Skin epidermis (tissue), 12 donors: Measurements from ENCODE around the gene LRP2.

Experiments used
- H3K27ac ChIP-seq, 21 experiments: fragments of 200-600 bp; sonication (generic) in 11 of 21; one replicate each; pipeline ENCODE4 v1.5.0; 2020; ENCODE audit warnings: mild to moderate bottlenecking in 3 of 21, inconsistent platforms in 2 of 21, moderate library complexity in 2 of 21
- H3K4me3 ChIP-seq, 7 experiments: fragments of 200-600 bp; sonication (generic) in 2 of 7; one replicate each; pipeline ENCODE4 v1.5.0; 2020; ENCODE audit warnings: inconsistent platforms in 2 of 7, mild to moderate bottlenecking in 2 of 7, moderate library complexity in 1 of 7

The LRP2 gene

DNA sequence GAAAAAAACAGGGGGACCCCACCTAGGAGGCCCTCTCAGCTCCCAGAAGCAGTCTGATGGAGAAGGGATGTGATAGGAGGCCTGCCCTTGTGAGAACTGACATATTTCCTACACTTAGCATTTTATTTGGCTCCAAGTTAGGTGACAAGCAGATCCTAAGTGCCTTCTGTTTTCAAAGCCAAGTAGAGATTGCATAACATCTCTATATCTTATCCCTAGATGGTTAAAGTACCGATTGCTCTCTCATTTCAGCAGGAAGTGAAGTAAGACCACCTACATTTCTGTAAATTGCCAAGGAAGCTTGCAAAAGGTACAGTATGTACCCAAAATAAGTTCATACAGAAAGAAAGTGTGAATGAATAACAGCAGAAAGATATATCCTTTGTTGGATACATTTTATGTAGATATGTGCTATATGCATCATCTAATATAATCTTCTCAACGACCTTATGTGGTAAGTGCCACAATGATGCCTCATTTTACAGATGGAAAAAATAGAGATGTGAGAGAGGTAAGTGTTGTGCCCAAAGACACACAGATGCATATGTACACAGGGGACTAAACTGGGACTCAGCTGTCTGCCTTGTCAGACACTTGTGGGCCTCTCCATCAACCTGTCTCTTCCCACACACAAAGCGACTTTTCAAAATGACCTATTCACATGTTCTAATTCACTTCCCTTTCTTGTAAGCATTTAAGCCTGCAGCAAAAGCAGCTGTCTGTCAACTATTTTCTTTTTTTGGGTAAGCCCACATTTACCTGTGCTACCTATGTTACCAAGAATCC is 254.0 kb downstream of the LRP2 start:
- Histone ChIP-seq H3K4me3 (no peak overlapping the region), H3K27ac (peak overlapping the region in 2 of 21 experiments; percentile 75 to 78)

DNA sequence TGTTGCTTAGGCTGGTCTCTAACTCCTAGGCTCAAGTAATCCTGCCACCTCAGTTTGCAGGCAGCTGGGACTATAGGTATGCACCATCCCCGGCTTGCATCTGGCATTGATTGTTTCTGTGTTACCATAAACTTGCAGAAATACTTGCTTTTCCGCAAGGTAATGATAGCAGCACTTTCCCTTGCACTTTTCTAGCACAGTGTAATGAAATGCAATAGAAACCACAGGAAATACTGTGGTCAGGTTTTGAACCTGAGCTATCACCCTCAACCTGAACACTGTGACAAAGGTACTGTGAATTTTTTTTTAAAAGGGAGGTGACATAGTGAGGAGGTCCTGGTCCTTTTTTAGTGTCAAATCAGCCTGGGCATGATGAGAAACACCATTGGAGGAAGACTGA is 254.7 kb downstream of the LRP2 start:
- H3K4me3 ChIP-seq, result no peak overlapping the region
- H3K27ac ChIP-seq, result peak overlapping the region in 2 of 21 experiments; percentile 75 to 78

DNA sequence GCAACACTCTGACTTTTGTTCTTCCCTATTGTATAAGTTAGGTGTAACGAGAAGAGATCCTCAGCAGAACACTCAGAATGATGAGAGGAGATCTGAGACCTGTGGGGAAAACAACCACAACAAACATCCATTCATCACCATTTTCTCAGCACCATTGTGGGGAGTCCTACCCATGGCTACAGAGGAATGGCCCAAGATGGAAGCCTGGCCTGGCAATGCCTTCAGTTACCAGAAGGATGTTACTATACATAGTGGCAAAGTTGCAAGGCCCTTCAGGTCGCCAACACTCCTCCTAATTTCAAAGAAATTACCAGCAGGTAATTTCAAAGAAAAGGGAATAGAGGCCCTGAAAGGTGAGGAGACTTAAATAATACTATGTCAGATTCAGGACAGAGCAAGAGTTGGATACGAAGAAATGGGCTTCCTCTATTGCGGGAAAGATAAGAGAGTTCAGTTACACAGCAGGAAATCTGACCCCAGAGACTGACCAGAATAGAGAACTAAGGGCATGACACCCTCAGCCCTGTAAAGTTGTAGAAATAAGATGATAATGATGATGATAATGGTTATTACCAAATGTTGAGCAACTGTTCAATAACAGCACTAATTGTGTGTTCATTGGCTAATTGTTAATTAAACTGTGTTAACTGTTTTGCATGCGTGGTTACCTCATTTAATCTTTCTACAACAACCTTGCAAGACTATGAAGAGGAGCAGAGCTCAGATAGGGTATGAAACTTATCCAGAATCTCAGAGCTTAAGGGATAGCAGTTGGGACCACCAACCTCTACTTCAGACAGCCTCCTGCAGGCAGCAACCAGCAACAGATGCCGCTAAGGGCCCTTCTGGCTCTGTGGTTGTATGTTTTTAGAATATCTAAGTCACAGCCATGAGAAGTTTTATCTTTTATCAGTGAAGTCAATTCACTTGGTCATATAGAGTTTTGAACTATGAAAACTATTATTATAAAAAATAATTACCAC is 255.5 kb downstream of the LRP2 start:
- Histone ChIP-seq H3K4me3 (no peak overlapping the region), H3K27ac (peak overlapping the region in 3 of 21 experiments; percentile 11 to 78 (median 61))

DNA sequence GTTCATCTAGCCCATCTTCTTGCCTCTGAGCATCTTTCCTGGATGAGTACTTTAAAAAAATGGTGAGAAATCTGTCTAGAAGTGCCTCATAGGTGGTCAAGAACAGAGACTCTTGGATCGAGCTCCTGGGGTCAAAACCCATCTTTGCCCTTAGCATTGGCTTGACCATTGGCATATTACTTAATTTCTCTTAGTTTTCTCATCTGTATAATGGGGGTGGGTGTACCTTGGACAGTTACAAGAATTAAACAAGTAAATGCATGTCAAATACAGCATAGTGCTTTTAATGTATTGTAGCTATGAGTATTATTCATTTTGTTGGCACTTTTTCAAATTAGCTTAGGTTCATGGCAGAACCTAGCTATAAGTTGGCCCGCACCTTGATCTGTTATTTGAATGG is 256.2 kb downstream of the LRP2 start:
- H3K27ac ChIP-seq, result peak overlapping the region in 2 of 21 experiments; percentile 46 to 78
- no peak overlapping the region for H3K4me3 ChIP-seq

DNA sequence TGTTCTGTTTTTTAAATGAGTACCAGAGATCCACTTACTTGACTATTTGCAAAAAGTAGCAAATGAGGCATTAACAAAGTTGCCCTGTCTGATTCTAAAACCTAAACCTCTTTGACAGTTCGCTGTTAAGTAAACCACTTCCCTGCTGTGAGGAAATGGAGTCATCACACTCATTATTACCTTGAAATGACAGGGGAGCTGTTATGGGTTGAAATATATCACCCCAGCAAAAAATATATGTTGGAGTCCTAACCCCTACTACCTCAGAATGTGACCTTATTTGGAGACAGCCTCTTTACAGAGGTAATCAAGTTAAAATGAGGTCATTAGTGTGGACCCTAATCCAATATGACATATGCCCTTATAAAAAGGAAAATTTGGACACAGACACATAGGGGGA is 256.9 kb downstream of the LRP2 start:
- Histone ChIP-seq H3K4me3 (no peak overlapping the region), H3K27ac (peak overlapping the region in 2 of 21 experiments; percentile 46 to 78)

DNA sequence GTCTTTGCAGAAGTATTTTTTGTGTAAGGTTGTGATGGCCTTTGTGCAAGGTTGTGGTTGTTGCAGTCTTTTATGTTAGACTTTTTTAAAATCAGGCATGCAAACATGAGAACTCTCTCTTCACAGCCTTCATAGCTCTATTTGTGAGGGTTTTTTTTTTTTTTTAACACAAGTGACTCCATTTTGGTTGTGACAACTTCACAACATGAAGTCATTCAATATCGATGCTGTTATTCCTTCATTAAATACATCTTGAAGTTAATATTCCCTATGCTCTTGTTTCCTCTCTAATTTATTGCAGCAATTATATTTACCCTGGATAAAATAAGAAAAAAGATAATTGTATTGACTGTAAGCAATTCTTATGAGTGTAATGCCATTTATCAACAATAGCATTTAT is 257.5 kb downstream of the LRP2 start:
- H3K4me3 ChIP-seq, result no peak overlapping the region
- H3K27ac ChIP-seq, result peak overlapping the region in 1 of 21 experiments; percentile 78

DNA sequence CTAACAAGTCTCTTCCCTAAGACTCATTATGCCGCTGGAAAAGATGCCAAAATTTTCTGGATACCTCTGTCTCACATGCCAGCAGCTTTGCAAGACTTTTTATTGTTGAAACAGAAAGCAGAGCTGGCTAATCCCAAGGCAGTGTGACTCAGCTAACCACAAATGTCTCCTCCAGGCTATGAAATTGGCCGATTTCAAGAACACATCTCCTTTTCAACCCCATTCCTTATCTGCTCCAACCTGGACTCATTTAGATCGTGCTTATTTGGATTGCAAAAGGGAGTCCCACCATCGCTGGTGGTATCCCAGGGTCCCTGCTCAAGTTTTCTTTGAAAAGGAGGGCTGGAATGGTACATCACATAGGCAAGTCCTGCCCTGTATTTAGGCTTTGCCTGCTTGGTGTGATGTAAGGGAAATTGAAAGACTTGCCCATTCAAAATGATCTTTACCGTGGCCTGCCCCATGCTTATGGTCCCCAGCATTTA is 266.7 kb downstream of the LRP2 start:
- Histone ChIP-seq H3K4me3 (no peak overlapping the region), H3K27ac (peak overlapping the region in 1 of 21 experiments; percentile 64)

DNA sequence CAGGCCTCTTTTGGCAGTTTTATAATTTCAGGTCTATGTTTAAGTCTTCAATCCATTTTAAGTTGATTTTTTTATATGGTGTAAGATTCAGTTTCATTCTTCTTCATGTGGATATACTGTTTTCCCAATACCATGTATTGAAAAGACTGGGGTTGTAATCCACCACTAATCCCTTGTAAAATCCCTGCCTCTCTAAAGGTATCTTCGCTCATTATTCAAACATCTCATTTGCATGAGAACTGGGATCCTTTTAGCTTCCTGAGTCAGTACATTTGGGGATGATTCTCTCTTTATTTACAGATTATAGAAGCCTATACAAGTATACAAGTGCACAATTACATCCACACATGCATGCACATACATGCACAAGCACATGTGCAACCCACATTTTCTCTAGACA is 267.7 kb downstream of the LRP2 start:
- Histone ChIP-seq H3K27ac (peak overlapping the region in 1 of 21 experiments; percentile 64), H3K4me3 (no peak overlapping the region)

DNA sequence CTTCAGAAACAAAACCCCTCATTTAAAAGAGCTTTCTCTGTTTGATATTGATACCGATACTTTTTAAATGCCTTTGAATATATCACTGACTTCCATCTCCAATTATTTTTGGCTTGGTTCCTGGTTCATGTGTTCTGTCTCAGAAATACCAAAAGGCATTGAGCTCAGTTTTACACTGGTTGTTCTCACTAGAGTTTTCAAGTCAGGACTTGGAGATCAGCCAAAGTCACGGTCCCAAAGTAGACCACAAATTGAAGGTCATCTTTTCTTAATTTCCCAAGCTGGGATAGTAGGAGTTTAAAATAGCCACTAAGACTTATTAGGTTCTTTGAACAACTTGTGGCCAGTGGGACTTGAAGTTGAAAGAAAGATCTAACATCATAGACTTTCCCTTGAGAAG is 268.8 kb downstream of the LRP2 start:
- Histone ChIP-seq H3K27ac (no peak overlapping the region), H3K4me3 (no peak overlapping the region)

DNA sequence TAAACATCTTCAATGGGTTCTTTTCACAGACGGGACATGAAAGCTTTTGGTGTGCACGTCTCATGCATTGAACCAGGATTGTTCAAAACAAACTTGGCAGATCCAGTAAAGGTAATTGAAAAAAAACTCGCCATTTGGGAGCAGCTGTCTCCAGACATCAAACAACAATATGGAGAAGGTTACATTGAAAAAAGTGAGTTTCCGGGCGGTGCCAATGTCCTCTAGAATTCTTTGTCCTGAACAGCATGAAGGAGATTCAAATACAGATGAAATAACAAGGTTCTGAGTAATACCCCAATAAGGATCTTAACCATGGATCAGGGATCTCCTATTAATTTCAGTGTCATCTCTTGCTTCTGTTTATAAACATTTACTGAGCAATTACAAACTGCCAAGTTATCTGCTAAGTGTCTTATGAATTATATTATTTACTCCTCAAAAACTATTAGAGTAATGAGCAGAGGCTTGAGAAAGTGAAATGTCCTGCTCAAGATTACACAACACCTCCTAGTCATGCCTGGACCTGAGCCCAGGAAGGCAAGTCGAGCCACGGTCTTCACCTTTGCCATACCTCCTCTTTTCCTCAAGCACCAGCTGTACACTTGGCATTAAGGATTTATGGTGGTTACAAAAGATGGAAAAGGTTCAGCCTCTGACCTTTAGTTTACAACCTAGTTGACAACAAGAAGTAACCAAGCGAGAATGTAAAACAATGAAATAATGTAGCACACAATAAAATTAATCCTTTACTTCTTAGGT is 270.4 kb downstream of the LRP2 start:
- Histone ChIP-seq H3K4me3 (no peak overlapping the region), H3K27ac (no peak overlapping the region)

DNA sequence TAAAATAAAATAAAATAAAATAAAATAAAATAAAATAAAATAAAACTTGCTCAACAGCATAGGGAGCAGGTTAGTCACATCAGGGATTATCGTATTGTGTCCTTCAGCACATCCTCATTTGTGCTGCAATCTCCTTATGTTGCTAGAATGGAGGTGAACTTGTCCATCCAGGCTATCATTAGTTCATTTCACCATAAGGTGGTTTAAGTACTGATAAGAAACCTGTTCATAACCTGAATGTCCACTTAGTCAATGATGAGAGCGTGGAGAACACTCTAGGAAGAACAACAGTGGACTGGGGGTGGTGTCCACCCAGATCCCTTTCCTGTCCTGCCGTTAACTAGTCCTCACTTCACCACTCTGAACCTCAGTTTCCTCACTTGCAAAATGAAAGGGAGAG is 271.1 kb downstream of the LRP2 start:
- Histone ChIP-seq H3K27ac (no peak overlapping the region), H3K4me3 (no peak overlapping the region)

DNA sequence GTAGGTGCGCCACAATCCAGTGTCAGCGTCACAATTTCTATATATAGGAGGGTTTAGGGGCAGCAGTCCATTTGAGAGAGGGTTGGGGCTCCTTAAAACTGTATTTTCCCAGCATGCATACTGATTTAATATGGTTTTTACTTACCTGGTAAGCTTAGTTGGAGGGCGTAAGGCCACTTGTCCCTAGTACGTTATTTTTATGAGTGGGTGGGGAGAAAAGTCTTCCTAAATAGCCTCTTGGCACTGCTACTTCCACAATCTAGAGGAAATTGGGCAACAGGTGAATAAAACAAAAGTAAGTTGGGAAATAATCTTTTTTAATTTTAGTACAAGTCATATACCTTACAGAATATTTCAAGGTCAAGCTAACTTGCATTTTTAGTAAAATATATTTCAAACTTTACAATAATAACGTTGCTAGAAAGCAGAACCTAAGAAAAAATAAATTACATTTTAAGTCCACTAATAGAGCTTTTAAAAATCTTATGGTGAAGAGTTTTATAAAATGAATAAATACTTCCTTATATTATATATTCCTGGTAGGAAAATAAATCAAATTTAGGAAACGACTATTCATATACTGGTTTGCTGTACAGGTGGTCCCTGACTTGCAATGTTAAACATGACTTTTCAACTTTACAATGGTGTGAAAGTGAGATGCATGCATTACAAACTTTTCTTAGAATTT is 272.1 kb downstream of the LRP2 start:
- no peak overlapping the region for H3K27ac ChIP-seq
- no peak overlapping the region for H3K4me3 ChIP-seq

DNA sequence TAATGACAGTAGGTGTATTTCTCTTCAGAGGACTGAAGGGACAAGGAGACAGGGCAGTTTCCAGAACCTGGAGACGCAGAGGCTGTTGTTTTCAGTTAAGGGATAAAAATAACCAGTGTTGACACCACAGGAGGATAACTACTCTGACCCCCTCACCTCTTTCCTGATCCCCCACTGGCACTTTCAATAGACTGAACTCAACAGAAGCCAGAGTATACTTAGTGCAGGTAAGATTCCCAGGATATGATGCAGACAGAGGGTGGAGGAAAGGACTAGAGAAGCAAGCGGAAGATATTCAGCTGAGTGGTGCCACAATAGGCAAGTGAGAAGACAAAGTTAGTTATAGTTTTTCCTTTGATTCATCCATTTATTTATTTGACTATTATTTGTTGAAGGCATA is 273.2 kb downstream of the LRP2 start:
- Histone ChIP-seq H3K27ac (no peak overlapping the region), H3K4me3 (no peak overlapping the region)

DNA sequence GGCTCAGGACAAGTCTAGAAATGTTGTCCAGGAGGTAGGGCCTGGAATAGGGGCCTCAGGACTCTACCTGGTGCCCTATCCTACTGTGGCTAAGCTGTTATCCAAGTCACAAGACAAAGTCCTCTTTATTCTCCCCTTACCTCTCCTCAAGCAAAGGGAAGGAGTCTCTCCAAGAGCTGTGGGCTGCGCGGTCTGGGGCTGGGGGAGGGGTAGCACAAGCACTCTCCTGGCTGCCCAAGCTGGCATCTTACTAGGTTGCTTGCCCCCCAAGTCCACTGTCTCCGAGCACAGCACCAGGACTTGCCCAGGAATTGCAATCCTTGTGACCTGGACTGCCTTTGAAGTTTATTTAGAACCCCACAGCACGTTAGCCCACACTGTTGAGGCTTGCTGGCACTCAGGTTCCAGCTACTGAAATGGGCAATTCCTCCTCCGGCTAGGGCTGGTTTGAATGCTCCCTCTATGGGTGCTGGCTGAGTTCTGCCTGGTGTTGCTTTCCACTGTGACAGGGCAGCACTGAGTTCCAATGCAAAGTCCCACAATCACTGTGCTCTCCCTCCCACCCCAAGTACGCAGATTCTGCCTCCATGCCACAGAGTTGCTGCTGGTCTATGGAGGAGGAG is 274.5 kb downstream of the LRP2 start:
- peak overlapping the region in 1 of 21 experiments; percentile 26 for H3K27ac ChIP-seq
- H3K4me3 ChIP-seq, result no peak overlapping the region

DNA sequence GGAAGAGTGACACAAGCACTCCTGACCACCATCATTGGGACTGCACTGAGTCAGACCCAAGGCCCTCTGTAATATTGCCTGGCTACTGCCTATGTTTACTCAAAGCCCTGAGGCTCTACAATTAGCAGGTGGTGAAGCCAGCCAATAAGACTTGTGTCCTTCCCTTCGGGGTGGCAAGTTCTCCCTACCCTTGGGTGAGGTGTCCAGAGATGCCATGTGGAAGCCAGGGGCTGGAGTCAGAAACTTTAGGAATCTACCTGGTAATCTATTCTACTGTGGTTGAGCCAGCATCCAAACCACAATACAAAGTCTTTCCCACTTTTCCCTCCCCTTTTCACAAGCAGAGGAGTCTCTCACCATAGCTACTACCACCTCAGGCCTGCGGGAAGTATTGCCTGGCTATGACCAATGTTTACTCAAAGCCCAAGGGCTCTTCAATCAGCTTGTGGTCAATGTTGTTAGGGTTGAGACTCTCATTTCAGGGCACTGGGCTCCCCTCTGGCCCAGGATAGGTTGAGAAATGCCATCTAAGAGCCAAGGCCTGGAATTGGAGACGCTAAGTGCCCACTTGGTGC is 275.4 kb downstream of the LRP2 start:
- peak overlapping the region in 1 of 21 experiments; percentile 26 for H3K27ac ChIP-seq
- no peak overlapping the region for H3K4me3 ChIP-seq

DNA sequence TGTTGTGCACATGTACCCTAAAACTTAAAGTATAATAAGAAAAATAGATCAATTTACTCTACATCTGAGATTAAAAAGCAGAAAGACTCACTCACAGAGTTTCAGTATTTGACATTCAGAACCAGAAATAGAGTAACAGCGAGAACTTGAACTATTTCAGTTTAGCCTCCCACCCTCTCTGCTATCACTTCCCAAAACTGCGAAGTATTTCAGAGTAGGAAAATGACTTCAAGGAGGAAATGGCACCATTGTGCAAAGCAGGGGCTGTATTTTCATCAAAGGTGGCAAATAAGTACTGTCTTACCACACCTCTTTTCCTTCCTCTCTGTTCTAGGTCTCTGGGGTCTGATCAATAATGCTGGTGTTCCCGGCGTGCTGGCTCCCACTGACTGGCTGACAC is 279.3 kb downstream of the LRP2 start:
- Histone ChIP-seq H3K27ac (no peak overlapping the region), H3K4me3 (no peak overlapping the region)

DNA sequence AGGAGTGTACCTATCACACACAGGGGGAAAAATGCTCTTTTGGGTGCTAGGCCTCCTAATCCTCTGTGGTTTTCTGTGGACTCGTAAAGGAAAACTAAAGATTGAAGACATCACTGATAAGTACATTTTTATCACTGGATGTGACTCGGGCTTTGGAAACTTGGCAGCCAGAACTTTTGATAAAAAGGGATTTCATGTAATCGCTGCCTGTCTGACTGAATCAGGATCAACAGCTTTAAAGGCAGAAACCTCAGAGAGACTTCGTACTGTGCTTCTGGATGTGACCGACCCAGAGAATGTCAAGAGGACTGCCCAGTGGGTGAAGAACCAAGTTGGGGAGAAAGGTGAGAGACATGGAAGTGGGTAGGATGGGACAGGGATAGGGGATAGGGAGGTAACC is 280.8 kb downstream of the LRP2 start:
- H3K27ac ChIP-seq, result no peak overlapping the region
- H3K4me3 ChIP-seq, result no peak overlapping the region

DNA sequence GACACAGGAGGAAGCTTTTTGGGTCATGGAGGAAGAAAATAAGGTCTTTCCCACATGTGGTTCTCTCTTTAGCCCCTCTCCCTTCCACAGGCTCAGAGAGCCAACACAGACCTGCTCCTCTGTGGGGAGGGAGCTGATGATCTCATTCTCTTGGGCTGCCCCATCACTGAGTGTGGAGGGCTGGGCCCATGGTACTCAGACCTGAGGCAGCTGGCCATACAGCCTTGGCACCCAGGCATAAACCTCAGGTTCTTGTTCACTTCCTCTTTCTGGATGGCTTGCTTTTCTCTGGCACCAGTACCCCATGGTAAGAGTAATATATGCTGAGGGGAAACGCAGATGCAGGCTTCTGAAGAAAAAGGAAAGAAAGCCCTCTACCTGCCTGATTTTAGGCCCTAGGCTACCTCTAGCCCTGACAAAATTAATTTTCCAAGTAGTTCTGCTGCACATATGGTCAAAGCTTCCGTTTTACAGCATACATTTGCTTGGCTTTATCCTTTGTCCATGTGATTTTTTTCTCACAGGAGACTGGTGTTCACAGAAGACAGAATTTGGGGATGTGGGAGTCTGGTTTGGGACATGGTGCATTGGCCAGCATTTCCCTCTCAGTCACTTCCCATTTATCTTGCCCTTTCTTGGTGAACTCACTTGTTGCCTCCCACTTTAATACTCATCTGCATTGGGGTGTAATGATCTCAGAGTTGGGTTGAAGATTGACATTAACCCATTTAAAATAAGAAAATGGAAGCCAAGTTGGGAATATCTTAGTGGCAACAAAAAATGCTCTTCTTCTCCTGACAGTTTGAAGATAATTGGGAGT is 281.9 kb downstream of the LRP2 start:
- Histone ChIP-seq H3K27ac (peak overlapping the region in 4 of 21 experiments; percentile 8 to 48 (median 42)), H3K4me3 (no peak overlapping the region)
